Suppressor macrophage (primary cell): ENCODE data around the gene RBPMS2.

ENCODE experiments used
- DNase-seq, 4 experiments: peaks; one replicate each; pipeline ENCODE4 v3.0.0-alpha.2; 2020 to 2022

RBPMS2 gene

GRCh38 chr15:64717735-64718495 is 57.5 kb downstream of the RBPMS2 start:
- DNase-seq, result peak in 1 of 4 experiments; percentile 44

GRCh38 chr15:64717130-64717529 is 58.3 kb downstream of the RBPMS2 start:
- DNase-seq, result no peak

DNA sequence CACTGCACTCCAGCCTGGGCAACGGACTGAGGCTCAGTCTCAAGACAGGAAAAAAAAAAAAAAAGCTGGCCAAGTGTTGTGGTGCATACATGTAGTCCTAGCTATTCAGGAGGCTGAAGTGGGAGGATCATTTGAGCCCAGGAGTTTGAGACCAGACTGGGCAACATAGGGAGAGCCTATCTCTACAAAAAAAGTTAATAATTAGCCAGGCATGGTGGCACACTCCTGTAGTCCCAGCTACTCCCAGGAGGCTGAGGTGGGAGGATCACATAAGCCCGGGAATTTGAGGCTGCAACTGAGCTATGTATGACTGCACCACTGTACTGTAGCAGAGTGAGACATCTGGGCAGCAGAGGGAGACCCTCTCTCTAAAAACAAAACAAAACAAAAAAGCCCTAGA is 58.9 kb downstream of the RBPMS2 start:
- DNase-seq, result no peak

DNA sequence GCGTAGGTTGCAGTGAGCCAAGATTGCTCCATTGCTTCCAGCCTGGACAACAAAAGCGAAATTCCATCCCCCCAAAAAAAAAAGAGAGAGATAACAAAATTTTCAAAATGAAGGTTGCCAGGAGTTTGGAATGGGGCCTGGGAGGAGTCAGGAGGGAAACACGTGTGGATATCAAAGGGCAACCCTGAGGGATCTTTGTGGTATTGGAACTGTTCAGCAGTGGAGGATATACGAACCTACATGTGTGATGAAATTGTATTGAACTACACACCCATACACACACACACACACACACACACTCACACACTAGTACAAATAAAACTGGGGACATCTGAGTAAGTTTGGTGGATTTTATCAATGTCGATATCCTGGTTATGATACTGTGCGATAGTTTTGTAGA is 61.8 kb downstream of the RBPMS2 start:
- no peak for DNase-seq

DNA sequence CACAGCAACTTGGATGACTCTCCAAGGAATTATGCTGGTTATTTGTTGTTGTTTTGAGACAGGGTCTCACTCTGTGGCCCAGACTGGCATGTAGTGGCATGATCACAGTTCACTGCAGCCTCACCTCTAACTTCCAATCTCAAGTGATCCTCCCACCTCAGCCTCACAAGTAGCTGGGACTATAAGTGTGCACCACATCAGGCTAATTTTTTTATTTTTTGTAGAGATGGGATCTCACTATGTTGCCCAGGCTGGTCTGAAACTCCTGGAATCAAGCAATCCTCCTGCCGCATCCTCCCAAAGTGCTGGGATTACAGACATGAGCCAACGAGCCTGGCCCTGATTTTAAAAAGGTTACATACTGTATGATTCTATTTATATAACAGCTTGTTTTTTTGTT is 63.0 kb downstream of the RBPMS2 start:
- DNase-seq, result no peak

- DNase-seq, result peak in 3 of 4 experiments; percentile 33 to 59 (median 41)
These were observed 64.5 kb downstream of the RBPMS2 start for GRCh38 chr15:64710676-64711428.

DNA sequence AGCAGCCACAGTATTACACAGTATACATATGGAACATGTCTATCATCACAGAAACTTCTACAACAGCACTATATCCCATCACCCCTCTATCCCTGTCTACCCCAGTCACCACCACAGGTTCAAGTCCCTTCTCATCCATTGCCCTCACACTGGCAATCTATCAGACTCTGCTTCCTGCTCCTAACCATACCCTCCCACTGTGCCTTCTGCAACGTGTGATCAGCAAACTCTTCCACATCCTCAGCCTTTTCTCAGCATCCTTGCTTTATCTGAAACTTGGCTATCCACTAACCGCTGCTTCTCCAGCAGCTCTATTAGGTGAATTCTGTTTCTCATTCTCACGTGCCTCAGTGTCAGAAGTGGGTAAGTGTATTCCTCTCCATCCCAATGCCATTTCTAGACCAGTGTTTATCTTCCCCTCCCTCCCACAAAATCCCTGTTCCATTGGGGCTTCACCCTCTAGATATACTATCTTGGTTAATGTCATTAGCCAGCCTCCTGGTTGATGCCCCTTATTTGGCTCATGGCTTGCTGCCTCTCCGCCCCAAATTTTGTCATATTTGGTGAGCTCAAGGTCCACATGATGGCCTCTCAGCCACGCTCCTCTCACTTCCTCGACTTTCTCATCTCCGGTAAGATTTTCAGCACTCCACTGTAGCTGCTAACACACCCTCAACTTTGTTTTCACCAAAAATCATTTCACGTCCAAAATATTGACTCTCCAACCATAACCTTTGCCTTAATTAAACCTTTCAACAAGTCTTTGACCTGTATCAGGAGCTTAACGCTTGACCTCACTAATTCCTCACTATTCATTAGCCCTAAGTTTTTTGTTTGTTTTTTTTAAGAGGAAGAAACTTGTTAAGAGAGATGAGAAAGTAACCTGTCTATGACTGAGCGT is 69.1 kb downstream of the RBPMS2 start:
- no peak for DNase-seq

GRCh38 chr15:64705006-64705405 is 70.4 kb downstream of the RBPMS2 start:
- DNase-seq, result no peak

GRCh38 chr15:64703632-64703959 is 71.8 kb downstream of the RBPMS2 start:
- no peak for DNase-seq

GRCh38 chr15:64702816-64703631 is 72.4 kb downstream of the RBPMS2 start:
- DNase-seq, result peak; percentile 94 to 98 (median 96)

DNA sequence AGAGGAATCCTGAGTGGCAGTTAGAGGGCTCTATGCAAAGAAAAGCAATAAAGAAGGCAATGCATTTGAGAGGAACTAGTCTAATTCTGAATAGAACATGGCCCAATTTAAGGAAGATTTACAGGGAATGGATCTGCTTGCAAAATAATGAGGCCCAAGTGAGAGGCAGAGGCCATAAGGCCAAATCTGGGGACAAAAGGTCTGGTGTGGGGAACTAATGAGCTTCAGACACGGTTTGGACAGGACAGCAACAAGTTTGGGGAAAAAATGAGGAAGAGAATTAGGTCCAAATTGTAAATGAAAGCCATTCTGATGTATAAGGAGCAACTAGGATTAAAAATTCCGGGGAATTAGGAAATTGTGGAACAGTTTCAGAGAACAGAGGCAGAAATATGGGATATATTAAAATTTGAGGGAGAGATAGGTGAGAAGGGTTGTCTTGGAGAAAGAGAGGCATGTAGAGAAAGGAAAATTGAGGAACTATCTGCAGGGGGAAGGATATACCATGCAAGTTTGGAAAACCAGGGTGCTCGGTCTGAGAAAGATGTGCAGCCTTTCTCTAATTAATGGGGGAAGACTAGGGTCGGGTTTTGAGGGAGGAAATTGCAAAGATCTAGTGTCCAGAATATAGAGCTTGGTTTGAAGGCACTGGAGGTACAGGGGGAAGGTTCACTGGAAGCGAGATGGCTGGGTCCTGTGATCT is 73.8 kb downstream of the RBPMS2 start:
- peak in 3 of 4 experiments; percentile 36 to 41 (median 41) for DNase-seq

- DNase-seq, result no peak
These were observed 74.3 kb downstream of the RBPMS2 start for GRCh38 chr15:64701051-64701450.

GRCh38 chr15:64699751-64700388 is 75.5 kb downstream of the RBPMS2 start:
- DNase-seq, result no peak

DNA sequence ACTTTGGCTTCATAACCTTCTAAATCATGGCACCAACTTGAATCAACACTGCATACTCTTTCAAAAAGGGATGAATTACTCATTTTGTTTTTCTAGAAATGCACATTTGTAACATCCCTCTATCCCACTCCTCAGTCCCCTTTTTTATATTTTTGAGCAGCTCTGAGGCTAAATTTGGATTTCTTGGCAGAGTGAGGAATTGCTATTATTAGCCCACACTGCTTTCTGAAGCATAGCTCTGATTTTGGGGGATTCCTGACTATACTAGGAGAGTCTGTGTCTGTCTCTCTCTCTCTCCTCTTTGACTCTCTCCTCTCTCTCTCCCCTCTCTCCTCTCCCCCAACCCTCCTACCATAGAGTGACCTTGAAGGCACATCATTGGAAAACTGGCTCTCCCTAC is 76.6 kb downstream of the RBPMS2 start:
- DNase-seq, result no peak

- DNase-seq, result peak in 1 of 4 experiments; percentile 39
These were observed 77.4 kb downstream of the RBPMS2 start for GRCh38 chr15:64697911-64698369.

DNA sequence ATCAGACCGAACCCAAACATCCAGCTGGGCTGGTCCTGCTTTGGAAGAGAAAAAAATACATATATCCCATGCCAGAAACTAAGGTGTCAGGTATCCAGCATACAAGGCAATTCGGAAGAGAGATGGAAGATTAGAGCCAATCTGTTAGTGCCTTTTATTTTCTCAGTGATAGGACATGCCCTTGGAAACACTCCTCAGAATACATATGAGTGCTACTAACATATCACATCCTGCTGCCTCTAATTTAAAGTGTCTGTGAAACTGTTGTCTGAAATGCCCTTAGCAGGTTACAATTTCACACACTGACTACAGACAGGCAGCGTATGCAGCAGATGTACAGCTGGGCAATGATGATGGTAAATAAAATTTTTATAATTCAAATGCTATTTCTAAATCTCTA is 78.9 kb downstream of the RBPMS2 start:
- no peak for DNase-seq

GRCh38 chr15:64695561-64695992 is 79.8 kb downstream of the RBPMS2 start:
- DNase-seq, result peak; percentile 91 to 97 (median 94)

DNA sequence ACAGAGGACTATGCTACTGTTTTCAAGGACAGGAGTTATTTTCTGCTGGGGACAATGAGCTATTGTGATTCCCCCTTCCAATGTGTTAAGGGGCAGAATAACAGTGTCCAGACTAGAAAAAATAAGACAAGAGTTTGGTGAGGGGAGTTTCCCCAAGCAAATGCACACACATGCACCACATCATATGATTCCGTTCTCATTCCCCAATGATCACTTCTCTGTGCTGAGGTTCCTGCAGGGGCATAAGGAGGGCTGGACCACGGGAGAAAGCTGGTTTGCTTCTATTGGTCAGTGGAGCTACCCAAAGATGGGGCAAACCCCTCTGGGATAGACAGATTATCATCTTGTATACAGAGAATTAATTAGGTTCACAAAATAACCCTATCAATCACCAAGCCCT is 80.6 kb downstream of the RBPMS2 start:
- peak; percentile 72 to 87 (median 78) for DNase-seq

GRCh38 chr15:64693134-64693533 is 82.3 kb downstream of the RBPMS2 start:
- DNase-seq, result peak; percentile 83 to 93 (median 85)

- peak; percentile 84 to 95 (median 93) for DNase-seq
These were observed 83.4 kb downstream of the RBPMS2 start for GRCh38 chr15:64691896-64692565.
